ENCODE results near the gene ZNF646. TPM values are rescaled to one million over a fixed set of nuclear protein-coding genes. Genes with fewer than 3 reads are reported as not detected.

ZNF646 gene
- total RNA-seq, 1 donor from 2014 or later: 17.2 TPM

DNA sequence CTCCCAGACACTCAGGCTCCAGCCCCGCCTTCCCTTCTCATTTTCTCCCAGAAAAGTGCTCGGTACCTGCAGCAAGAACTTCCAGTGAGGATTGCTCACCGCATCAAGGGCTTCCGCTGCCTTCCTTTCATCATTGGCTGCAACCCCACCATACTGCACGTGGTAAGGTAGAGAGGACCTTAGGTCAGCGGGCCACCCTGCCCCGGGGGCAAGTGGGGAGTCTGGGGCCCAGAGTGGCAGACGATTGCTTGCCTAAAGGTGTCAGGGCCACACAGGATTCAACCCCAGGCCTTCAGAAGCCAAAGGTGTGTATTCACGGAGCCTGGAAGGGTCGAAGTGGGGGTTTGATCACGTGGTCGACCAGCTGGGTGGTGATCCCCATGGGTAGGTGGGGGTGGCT, 35.4 kb downstream of the ZNF646 start:
- Mint-ChIP-seq H3K36me3 (ENCODE audit: low read depth, unreplicated experiment) (peaks cover 24% of the 10 kb centered on the region), H3K4me3 (ENCODE audit: unreplicated experiment) (peak overlapping the region; percentile 85), H3K27ac (ENCODE audit: unreplicated experiment) (no peak overlapping the region), H3K27me3 (ENCODE audit: low read depth, unreplicated experiment) (no peaks in the 10 kb centered on the region), H3K4me1 (ENCODE audit: low read depth, unreplicated experiment) (peaks cover 5% of the 10 kb centered on the region), H3K9me3 (ENCODE audit: unreplicated experiment) (no peaks in the 10 kb centered on the region)
- H3K9me3 ChIP-seq (ENCODE audit: insufficient read depth, low read depth, low read length): no peaks in the 10 kb centered on the region
- H3K4me3 ChIP-seq (ENCODE audit: insufficient read depth, low read depth, low read length): peak overlapping the region; percentile 74
- no peak overlapping the region for H3K9ac ChIP-seq (ENCODE audit: low read length)
- no peak for TF ChIP-seq EZH2 (IDR thresholded peaks at IDR 0.05; ENCODE audit: insufficient read depth, low read length)
- TF ChIP-seq, protein P1, sequence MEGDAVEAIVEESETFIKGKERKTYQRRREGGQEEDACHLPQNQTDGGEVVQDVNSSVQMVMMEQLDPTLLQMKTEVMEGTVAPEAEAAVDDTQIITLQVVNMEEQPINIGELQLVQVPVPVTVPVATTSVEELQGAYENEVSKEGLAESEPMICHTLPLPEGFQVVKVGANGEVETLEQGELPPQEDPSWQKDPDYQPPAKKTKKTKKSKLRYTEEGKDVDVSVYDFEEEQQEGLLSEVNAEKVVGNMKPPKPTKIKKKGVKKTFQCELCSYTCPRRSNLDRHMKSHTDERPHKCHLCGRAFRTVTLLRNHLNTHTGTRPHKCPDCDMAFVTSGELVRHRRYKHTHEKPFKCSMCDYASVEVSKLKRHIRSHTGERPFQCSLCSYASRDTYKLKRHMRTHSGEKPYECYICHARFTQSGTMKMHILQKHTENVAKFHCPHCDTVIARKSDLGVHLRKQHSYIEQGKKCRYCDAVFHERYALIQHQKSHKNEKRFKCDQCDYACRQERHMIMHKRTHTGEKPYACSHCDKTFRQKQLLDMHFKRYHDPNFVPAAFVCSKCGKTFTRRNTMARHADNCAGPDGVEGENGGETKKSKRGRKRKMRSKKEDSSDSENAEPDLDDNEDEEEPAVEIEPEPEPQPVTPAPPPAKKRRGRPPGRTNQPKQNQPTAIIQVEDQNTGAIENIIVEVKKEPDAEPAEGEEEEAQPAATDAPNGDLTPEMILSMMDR (IDR thresholded peaks at IDR 0.05; ENCODE audit: insufficient read depth, low read depth, low read length): no peak
- peaks cover 9% of the 10 kb centered on the region for H3K4me1 ChIP-seq (ENCODE audit: insufficient read depth, low read length)
- H2AFZ ChIP-seq (ENCODE audit: low read depth, low read length): no peak overlapping the region
- DNase-seq (ENCODE audit: low read depth) (no peak), FAIRE-seq (no peak)
- H3K4me2 ChIP-seq (ENCODE audit: low read length): peak overlapping the region; percentile 83
- H3K36me3 ChIP-seq (ENCODE audit: insufficient read depth, low read length): peaks cover 7% of the 10 kb centered on the region
- H3K79me2 ChIP-seq (ENCODE audit: insufficient read depth, low read length): peaks cover 20% of the 10 kb centered on the region
- no peak overlapping the region for H3K27ac ChIP-seq (ENCODE audit: low read depth, low read length)
- peaks cover 7% of the 10 kb centered on the region for H4K20me1 ChIP-seq (ENCODE audit: insufficient read depth, low read length)
- H3K27me3 ChIP-seq (ENCODE audit: insufficient read depth, low read length): no peaks in the 10 kb centered on the region

DNA sequence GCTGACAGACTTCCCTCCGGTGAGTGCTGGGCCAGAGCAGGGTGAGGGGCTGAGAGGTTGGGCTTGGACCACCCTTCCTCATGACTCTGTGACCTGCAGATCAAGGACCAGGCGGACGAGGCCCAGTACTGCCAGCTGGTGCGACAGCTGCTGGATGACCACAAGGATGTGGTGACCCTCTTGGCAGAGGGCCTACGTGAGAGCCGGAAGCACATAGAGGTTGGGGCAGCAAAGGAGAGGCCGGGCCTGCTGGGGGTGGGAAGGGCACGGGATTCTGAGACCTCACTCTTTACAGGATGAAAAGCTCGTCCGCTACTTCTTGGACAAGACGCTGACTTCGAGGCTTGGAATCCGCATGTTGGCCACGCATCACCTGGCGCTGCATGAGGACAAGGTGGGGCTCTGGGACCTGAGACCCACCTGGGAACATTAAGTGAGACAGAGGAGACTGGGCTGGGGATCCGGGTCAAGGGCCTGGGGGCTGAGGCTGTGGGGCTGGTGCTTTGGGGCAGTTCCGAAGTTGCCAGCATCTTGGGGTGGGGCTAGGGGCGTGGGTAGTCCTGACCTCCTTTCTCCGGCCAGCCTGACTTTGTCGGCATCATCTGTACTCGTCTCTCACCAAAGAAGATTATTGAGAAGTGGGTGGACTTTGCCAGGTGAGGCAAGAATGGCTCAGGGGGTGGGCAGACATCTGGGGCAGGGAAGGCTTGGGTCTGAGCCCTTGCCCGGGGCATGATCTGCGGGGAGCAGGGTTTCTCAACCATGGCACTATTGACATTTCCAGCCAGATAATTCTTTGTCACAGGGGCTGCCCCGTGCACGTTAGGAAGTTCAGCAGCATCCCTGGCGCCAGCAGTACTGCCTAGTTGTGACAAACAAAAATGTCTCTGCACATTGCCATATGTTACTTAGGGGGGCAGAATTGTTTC, 36.1 kb downstream of the ZNF646 start:
- Mint-ChIP-seq H3K4me3 (ENCODE audit: unreplicated experiment) (peak overlapping the region; percentile 85), H3K9me3 (ENCODE audit: unreplicated experiment) (no peaks in the 10 kb centered on the region), H3K36me3 (ENCODE audit: low read depth, unreplicated experiment) (peaks cover 24% of the 10 kb centered on the region), H3K4me1 (ENCODE audit: low read depth, unreplicated experiment) (peaks cover 5% of the 10 kb centered on the region), H3K27ac (ENCODE audit: unreplicated experiment) (no peak overlapping the region), H3K27me3 (ENCODE audit: low read depth, unreplicated experiment) (no peaks in the 10 kb centered on the region)
- H3K9me3 ChIP-seq (ENCODE audit: insufficient read depth, low read depth, low read length): no peaks in the 10 kb centered on the region
- peaks cover 7% of the 10 kb centered on the region for H3K36me3 ChIP-seq (ENCODE audit: insufficient read depth, low read length)
- no peak overlapping the region for H3K9ac ChIP-seq (ENCODE audit: low read length)
- no peak overlapping the region for H3K4me2 ChIP-seq (ENCODE audit: low read length)
- peaks cover 7% of the 10 kb centered on the region for H4K20me1 ChIP-seq (ENCODE audit: insufficient read depth, low read length)
- no peak overlapping the region for H3K4me3 ChIP-seq (ENCODE audit: insufficient read depth, low read depth, low read length)
- no peak overlapping the region for H3K27ac ChIP-seq (ENCODE audit: low read depth, low read length)
- DNase-seq (ENCODE audit: low read depth) (no peak), FAIRE-seq (no peak)
- H3K27me3 ChIP-seq (ENCODE audit: insufficient read depth, low read length): no peaks in the 10 kb centered on the region
- H2AFZ ChIP-seq (ENCODE audit: low read depth, low read length): no peak overlapping the region
- no peak for TF ChIP-seq EZH2 (IDR thresholded peaks at IDR 0.05; ENCODE audit: insufficient read depth, low read length)
- TF ChIP-seq, protein P1 (IDR thresholded peaks at IDR 0.05; ENCODE audit: insufficient read depth, low read depth, low read length): no peak
- peaks cover 9% of the 10 kb centered on the region for H3K4me1 ChIP-seq (ENCODE audit: insufficient read depth, low read length)
- H3K79me2 ChIP-seq (ENCODE audit: insufficient read depth, low read length): peaks cover 20% of the 10 kb centered on the region
